Measurements from ENCODE around the gene RTN4RL2.

The RTN4RL2 gene

GRCh38 chr11:57460022-57460757 lies at the start of gene RTN4RL2:
Gene RTN4RL2 (plus strand): TSS chr11:57460528. CDS start chr11:57460866, 338 bp downstream.
- TF ChIP-seq CTCF (IDR thresholded peaks at IDR 0.05; ENCODE audit: low read depth, low read length): no peak; the same call in 1 of the 2 replicates
- no peak for DNase-seq (ENCODE audit: extremely low read depth, low read depth)

- TF ChIP-seq CTCF (IDR thresholded peaks at IDR 0.05; ENCODE audit: low read depth, low read length): no peak
These were observed 46.6 kb upstream of the RTN4RL2 start for GRCh38 chr11:57413681-57414080.

GRCh38 chr11:57414612-57415212 lies 45.6 kb upstream of the RTN4RL2 start:
- TF ChIP-seq CTCF (IDR thresholded peaks at IDR 0.05; ENCODE audit: low read depth, low read length): no peak
- no peak for DNase-seq (ENCODE audit: extremely low read depth, low read depth)

More at GRCh38 chr11:57413681-57414080, 46.6 kb upstream of the RTN4RL2 start:
- no peak for DNase-seq (ENCODE audit: extremely low read depth, low read depth)

- no peak for TF ChIP-seq CTCF (IDR thresholded peaks at IDR 0.05; ENCODE audit: low read depth, low read length)
- no peak for DNase-seq (ENCODE audit: extremely low read depth, low read depth)
These were observed 43.9 kb upstream of the RTN4RL2 start for GRCh38 chr11:57416436-57416835.

GRCh38 chr11:57417056-57417455 lies 43.3 kb upstream of the RTN4RL2 start:
- TF ChIP-seq CTCF (IDR thresholded peaks at IDR 0.05; ENCODE audit: low read depth, low read length): no peak
- no peak for DNase-seq (ENCODE audit: extremely low read depth, low read depth)

GRCh38 chr11:57418131-57418530 lies 42.2 kb upstream of the RTN4RL2 start:
- no peak for TF ChIP-seq CTCF (IDR thresholded peaks at IDR 0.05; ENCODE audit: low read depth, low read length)
- no peak for DNase-seq (ENCODE audit: extremely low read depth, low read depth)

- no peak for DNase-seq (ENCODE audit: extremely low read depth, low read depth)
- no peak for TF ChIP-seq CTCF (IDR thresholded peaks at IDR 0.05; ENCODE audit: low read depth, low read length)
These were observed 41.2 kb upstream of the RTN4RL2 start for GRCh38 chr11:57419146-57419545.
